Fibroblast of skin of right biceps (primary cell): ENCODE results near the gene HJV.

Experiments
- DNase-seq: peaks from one replicate; pipeline ENCODE4 v3.0.0-alpha.2; 2013

HJV gene

DNA sequence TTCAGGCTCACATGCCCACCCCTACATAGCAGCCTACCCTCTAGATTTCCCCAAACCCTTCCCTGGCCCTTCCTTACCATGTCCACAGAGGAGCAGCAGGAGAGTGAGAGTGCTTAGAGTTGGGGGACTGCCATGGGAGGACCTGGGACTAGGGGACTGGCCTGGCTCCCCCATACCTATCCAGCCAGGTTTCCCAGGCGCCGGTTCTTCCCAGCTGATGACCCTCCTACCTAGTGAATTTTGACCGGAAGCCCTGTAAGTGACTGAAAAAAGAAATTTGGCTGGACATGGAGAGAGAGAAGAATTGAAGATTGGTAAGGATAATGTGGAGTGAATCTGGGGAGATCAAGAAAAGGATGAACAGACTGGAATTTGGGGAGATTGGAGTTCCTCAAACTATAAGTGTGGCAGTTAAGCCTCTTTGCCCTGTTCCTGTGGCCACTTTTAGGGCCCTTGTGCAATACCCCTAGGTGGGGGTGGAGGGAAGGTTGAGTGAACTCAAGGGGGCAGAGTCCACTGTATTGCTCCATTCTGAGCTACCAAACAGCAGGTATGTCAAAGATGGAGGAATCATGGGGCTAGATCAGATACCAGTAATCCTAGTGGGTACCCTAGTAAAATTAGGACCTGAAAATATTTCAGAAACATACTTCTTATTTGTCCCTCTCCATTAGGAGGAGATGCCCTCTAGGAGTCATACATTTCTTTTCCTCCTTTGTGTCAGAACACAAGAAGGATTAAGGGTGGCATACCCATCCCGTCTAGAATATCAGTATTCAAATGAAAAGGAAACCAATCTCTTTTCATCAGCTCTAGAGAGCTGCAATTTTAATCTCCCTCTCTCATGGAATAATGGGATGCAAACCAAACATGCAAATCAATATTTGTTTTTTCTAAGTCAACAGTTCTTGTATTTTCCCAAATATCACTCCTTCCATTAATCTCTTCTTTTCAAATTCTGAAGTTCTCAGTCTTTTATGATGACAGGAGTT, 1.2 kb downstream of the HJV start:
- DNase-seq = no peak

DNA sequence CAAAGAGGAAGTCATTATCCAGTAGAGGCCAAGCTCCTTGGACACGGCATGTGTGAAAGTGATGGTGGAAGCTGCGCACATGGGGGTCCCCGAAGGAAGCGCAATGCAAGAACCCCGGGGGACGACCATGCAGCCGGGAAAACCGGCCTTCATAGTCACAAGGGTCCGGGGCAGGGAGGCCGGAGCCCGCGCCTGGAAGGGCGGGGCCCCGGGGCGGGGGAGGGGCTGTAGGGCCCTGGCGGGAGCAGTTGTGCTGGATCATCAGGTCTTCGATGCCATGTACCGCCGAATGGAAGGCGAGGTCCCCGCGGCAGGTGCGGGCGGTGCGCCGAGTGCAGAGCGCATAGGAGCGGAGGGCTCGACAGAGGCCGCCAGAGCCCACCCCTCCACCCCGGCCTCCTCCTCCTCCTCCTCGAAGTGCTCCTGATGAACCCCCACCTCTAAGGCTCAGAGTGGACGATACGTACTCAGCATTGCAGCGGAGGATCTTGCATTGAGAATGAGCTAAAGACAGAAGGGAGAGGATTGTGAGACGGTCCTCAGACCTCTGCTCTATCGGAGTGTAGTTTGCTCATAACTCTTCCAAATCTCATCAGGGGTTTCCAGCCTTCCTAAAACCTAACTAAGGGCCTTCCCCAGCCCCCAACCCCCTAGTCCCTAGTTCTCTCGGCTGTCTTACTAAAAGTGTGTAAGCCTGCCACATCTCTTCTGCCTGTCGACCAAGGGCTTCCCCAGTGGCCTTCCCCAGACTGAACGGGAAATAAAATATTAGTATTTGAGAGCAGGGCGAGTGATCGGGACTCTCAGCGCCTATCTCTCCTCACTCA, 2.1 kb downstream of the HJV start:
- DNase-seq = no peak

DNA sequence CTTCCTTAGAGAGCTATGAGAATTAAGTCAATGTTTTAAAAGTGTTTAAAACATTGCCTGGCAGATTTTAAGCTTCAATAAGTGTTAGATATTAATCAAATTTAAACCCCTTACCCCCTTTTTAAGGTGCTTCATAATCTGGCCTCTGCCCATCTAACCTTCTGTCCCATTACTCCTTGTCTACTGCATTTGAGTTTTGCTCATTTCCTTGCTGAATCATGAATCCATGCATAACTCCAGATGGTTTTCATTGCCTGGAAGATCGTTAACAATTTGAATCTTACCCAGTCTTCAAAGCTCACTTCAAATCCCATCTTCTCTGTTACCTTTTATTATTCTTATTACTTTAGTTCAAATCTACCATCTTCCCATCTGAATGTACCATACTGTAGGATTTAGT, 4.6 kb downstream of the HJV start:
- DNase-seq = peak; percentile 58

DNA sequence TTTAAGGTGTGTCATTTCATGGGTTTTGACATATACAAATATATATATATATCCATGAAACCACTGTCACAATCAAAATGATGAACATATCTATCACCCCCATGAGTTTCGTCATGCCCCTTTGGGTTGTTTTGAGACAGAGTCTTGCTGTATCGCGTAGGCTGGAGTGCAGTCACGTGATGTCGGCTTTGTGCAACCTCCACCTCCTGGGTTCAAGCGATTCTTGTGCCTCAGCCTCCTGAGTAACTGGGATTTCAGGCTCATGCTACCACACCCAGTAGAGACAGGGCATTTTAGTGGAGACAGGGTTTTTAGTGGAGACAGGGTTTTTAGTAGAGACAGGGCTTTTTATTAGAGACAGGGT, 8.0 kb downstream of the HJV start:
- no peak for DNase-seq

DNA sequence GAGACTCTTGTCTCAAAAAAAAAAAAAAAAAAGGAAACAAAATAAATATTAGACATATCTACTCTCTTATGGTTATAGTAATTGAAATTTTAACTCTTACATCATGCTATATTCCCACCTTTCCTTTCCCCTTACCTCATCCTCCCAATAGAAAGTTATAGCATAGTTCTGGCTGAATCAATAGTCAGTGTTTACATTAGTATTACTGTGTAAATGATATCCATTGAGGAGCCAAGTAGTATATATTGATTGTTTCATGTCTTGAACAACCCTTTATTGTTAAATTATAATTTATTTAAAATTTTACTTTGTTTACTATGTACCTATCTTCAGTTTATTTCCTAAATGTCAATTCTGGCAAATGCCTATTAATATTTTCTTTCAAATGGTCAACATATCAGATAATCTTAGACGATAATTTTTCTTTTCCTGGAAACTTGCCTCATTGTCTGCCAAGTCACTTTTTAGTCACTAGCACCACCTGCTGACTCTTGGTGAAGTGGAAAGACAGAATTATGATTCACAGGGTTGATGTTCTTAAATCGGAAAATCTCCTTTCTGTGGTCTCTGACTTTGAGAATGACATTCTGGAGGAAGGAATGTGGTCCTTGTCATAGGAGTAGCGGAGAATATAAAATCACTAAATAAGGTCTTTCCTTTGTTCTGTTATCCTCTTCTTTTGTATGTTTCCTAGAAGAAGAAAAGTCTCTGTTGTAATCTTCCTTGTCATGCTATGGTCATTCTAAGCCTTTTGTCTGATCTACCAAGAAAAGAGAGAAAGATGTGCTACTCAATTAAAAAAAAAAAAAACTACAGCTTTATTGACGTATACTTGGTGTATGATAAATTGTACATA, 8.6 kb downstream of the HJV start:
- DNase-seq = peak; percentile 90

DNA sequence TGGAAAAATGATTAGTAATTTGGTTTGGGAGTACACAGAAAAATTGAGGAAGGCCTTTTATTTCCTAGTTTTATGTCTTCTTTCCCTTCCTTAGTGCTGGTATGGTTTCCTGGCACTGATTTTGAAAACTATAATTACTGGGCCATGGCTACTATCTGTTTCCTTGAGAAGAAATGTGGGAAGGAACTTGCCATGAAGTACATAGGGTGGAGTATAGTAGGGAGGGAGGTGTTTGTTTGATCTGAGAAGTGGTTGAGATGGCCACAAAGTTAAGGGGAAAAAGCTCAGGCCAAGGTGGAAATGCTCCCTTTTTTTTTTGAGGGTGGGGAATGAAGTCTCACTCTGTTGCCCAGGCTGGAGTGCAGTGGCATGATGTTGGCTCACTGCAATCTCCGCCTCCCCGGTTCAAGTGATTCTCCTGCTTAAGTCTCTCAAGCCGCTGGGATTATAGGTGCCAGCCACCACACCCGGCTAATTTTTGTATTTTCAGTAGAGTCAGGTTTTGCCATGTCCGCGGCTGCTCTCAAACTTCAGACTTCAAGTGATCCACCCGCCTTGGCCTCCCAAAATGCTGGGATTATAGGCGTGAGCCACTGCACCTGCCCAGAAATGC, 11.3 kb downstream of the HJV start:
- DNase-seq = no peak

DNA sequence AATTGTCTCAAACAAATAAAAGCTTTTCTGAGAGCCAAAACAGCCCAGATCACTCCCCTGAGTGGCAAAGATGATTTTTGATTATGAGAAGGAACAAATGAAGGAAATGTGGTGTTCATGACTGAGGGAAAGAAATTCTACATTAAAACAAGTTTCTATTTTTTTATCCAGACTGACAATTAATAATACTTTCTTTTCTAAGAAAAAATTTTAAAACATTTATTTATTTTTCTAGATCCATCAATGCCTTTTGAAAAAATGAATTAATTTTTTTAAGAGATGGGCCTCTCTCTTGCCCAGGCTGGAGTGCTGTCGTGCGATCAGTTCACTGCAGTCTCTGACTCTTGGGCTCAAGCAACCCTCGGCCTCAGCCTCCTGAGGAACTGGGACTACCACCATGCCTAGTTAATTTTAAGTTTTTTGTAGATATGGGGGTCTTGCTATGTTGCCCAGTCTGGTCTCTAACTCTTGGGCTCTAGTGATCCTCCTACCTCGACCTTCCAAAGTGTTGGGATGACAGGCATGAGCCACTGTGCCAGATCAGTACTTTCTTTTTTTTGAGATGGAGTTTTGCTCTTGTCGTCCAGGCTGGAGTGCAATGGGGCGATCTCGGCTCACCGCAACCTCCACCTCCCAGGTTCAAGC, 13.9 kb downstream of the HJV start:
- no peak for DNase-seq

DNA sequence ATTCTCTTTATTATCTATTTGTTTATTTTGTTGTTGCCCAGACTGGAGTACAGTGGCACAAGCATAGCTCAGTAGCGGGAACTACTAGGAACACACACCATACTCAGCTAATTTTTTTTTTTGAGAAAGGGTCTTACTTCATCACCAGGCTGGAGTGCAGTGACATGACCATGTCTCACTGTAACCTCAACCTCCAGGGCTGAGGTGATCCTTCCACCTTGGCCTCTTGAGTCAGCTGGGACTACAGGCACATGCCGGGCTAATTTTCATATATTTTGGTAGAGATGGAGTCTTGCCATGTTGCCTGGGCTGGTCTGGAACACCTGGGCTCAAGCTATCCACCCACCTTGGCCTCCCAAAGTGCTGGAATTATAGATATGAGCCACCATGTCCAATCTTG, 19.8 kb downstream of the HJV start:
- DNase-seq = no peak

DNA sequence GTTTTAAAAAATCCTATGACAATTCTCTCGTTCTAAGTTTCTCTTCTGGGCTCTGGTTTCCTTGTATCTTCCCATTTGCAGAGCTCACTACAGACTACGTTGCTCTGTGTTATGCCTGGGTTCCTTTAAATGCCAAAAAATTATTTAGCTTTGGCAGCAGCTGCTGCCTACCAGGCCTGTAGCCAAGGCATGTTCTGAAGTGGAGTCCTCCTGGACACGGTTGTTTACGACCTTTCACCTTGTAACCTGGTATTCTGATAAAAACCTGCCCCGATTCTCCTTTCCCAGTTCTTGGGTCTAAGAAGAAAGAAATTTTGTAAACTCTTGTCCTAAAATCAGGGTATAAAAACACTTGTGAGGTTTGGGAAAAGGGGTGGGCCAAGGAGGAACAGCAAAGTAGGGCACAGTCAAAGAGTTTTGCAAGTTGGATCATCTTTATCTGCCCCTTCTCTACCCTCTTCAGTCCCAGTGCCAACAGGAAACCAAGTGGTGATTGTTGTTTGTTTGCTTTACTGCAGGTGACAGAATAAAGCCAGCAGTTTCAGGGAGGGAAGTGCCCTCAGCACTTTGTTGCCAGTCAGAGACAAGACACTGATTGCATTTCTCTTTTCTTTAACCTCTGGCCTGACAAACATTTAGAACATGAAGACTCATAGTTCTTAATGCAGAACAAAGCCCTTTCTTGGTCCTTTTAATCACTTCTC, 22.1 kb downstream of the HJV start:
- no peak for DNase-seq

DNA sequence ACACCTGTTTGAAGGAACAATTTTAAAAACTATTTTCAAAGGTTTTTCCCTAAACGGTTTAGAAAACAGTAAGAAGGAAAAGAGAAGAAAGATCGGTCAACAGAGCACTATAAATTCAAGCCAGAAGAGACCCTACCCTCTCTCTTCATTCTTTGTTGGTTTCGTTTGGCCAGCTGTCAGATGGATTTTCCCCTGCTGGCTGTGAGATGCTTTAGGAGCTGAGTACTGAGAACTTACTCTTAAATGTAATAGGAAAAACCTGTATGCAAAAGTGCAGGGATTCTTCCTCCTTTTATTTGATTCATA, 23.9 kb downstream of the HJV start:
- DNase-seq = no peak

DNA sequence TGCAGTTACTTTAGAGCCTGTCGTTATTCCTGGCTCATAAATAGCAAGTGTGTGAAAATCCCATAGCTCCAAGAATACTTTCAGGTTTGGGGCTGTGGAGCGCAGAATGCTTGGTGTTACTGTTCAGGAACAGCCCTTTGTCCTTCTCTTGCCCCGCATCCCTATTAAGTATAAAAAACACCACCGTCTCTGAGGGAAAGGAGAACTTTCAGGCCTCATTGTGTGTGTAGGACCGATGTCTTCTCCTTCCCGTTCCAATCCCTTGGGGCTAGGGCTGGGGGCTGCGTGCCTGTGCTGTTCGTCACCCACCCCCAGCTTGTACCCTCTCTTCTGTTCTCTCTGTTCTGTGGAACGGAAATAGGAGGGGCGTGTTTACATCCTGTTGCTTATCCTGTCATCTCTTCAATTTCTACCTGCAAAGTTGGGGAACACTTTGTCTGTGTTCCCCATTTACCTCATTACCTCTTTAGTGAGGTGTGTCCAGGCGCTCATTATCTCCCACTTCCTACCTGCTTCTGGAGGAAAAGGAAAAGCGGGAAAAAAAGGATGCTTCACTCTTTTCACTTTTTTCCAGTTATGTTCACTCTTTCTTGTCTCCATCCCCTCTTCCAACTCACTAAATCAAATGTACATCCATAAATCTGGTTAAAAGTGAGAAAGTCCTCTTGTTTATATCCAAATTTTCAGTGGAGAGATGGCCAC, 24.4 kb downstream of the HJV start:
- peak; percentile 50 for DNase-seq

DNA sequence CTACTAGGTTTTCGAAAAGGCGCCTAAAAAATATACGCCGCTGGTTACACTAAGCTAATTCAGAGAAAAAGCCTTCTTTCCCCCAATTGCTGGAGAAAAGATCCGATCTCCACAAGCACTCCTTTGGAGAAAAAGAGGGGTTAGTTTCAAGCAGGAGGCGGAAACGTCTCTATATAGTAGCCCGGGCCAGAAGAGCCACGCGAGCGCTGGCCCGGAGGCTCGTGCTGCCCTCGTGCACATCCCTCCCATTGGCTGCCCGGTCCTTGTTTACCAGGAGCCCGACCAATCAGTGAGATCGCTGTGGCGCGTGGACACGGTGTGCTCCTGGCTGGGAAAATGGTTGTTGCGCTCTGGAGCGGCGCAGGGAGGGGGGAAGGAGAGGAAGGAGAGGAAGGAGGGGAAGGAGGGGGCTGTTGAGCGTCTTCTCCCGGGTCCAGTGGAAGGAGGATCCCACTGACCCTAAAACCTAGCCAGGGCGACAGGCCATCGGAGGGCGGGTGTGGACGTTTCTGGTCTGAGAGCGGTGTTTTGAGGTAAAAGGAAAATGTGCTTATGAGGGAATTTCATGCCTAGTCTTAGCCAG, 25.0 kb downstream of the HJV start, which contains the start of gene TXNIP:
TSS of gene TXNIP (minus strand) at position 147 of the 583 bp plus-strand sequence. CDS start 313 bp downstream, outside the sequence.
- DNase-seq = peak; percentile 98

DNA sequence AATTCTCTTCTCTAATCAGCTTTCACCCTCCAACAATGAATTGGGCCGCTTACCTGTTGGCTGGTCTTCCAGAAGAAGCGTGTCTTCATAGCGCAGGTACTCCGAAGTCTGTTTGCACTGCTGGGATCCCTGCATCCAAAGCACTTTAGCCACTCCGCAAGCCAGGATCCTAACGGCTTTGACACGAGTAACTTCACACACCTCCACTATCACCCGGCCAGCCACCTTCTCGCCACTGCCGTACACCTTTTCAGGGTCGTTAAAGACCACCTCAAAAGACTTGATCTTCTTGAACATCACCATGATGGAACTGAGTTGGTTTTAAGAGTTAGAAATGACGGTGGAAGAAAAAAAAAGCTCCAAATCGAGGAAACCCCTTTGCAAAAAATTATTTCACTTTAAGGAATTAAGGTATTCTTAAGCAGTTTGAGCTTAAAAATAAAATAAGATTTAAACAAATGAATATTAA, 25.5 kb downstream of the HJV start:
- DNase-seq = no peak

DNA sequence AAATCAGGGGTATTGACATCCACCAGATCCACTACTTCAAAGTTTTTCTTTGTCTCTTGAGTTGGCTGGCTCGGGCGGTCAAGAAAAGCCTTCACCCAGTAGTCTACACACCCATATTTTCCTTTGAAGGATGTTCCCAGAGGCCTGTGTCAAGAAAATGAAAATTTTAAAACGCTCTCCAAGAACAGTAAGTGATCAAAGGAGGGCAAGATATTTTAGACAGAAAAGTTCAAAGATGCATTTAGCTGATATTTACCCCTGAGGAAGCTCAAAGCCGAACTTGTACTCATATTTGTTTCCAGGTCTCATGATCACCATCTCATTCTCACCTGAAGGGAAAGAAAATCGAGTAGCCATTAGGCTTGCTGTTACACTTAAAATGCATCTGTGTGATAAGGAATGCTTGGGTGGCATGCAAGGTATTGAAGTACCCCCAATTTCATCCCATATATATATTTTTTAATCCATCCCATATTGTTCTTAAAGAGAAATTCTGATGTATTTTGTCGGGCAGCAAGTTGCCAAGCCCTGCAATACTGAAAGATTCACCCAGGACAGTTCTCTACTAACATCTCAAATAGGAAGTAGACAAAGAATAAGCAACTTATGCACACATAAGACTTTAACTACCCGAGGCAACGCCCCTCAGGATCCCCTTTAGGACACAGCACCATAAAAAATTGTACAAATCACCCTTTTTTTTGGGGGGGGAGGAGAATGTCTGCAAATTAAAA, 26.2 kb downstream of the HJV start:
- DNase-seq = no peak

DNA sequence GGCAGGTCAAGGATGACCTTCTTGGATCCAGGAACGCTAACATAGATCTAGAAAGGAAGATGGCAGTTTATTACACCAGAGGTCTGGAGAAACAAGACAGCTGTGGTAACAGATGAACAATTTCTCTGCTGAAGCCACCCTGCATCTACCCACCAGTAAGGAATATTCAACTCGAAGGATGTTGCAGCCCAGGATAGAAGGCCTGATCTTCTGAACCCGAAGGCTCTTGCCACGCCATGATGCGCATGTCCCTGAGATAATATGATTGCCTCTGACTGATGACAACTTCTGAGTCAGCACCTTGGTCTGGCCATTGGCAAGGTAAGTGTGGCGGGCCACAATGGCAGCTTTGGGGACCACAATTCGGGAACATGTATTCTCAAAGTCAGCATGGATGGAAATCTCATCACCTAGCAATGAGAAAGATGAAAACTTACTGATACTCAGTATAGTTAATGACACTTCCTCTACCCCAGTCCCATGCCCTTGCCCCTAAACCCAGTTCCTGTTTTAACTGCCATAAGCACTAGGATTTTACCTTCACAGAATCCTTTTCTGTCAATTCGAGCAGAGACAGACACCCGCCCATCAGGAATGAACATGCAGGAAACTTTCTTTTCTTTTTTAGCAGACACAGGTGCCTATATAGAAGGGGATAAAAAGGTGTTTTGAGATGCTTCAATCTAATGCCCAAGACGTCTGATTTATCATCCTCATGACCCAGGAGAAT, 27.0 kb downstream of the HJV start:
- no peak for DNase-seq

DNA sequence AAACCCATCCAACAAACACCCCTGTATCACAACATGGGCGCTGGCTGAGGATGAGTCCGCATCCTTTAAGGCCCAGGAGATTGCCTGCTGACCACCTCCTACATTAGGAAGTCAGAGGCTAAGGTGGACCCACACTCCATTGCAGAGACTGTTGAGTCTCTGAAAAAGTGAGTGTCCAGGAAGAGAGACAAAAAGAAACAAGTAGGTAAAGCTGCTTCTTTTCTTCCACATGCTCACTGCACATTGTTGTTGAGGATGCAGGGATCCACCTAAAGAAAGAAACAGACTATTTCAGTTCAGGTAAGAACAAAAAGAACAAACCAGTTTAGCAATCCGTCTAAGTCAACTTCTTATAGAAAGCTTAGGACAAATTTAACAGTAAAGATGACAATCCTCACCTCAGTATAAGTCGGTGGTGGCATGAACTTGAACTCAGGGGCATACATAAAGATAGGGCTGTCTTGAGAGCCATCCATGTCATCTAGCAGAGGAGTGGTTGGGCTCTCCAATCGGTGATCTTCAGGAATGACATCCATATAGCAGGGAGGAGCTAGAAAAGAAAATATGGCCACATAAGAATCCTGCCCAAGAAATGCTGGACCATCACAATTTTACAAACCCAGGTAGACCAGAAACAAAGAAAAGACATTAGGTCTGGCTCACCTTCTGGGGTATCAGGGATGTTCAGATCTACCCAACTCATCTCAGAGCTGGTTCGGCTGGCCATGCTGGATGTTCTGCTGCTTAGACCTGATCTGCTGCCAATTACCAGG, 27.7 kb downstream of the HJV start:
- no peak for DNase-seq

DNA sequence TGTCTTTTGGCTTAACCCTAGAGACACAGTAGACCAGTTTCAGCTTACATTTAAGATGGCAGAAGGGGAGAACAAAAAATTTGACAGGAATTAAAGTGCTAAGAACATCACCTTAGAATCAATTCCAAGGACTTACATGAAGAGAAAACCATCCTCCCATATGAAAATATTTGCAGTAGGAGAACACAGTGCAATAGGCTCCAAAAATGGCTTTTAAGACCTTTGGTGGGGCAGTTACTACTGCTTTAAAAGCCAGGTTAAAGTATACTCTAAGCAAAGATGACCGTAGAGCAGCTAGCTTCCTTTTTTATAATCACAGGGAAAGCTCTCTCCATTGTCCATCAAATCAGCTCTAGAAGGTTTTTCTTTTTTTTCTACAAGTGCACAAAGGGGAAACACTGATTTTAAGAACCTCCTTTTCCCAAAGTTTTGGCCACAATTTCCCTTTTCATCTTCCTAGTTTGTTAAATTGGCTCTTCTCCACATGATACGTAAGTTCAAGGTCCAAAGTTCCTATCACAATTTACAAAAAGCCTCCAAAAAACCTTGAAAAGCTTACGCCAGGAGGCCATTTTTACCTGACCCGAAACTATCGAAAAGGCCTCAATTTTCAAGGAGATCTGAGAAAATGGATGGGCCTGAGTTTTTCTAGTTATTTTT, 28.4 kb downstream of the HJV start:
- no peak for DNase-seq
